NCI-H1417 (cell line): Measurements from ENCODE around the gene CD3E.

Experiments
- DNase-seq, 3 experiments: peaks; one replicate each; lab custom pipeline; 2025; lab: John Stamatoyannopoulos, UW

The CD3E gene

GRCh38 chr11:118325283-118325682, 20.8 kb downstream of the CD3E start:
- no peak for DNase-seq

- no peak for DNase-seq
Measured at GRCh38 chr11:118328745-118329144, 24.2 kb downstream of the CD3E start.

GRCh38 chr11:118334745-118335144, 30.2 kb downstream of the CD3E start:
- no peak for DNase-seq

- DNase-seq = no peak
Measured at GRCh38 chr11:118338637-118339061, 34.1 kb downstream of the CD3E start.

- DNase-seq = no peak
Measured at GRCh38 chr11:118339281-118339961, 34.9 kb downstream of the CD3E start.

GRCh38 chr11:118340449-118340848, 35.9 kb downstream of the CD3E start:
- no peak for DNase-seq

- no peak for DNase-seq
Measured at GRCh38 chr11:118341261-118341660, 36.7 kb downstream of the CD3E start.

- no peak for DNase-seq
Measured at GRCh38 chr11:118341815-118342489, 37.4 kb downstream of the CD3E start.

GRCh38 chr11:118342503-118343161, 38.1 kb downstream of the CD3E start, which contains the start of gene CD3D:
CD3D (minus strand) TSS chr11:118342705; CDS start chr11:118342607, 98 bp downstream.
- DNase-seq = no peak

GRCh38 chr11:118343248-118343647, 38.7 kb downstream of the CD3E start:
- DNase-seq = no peak

- DNase-seq = no peak
Measured at GRCh38 chr11:118343981-118344515, 39.5 kb downstream of the CD3E start, which contains the start of gene CD3G. CD3G (plus strand) TSS chr11:118344344; CDS start chr11:118344424, 80 bp downstream.

GRCh38 chr11:118349475-118349874, 44.9 kb downstream of the CD3E start:
- no peak for DNase-seq

GRCh38 chr11:118353084-118353710, 48.7 kb downstream of the CD3E start:
- peak in 2 of 3 experiments; percentile 45 to 62 for DNase-seq

GRCh38 chr11:118358071-118358470, 53.5 kb downstream of the CD3E start:
- no peak for DNase-seq

- DNase-seq = peak; percentile 95 to 99 (median 96)
Measured at GRCh38 chr11:118359295-118359958, 54.9 kb downstream of the CD3E start, which contains the start of gene UBE4A. UBE4A (plus strand) TSS chr11:118359600; CDS start chr11:118365081, 5,481 bp downstream.

GRCh38 chr11:118364956-118365615, 60.6 kb downstream of the CD3E start:
- DNase-seq = no peak
